KMS-11 (cell line): ENCODE measurements around the gene RUNX1.

Experiments used
- H2AFZ ChIP-seq: fragments of 200-600 bp; sonication (generic); 2 replicates; pipeline ENCODE4 v1.6.1; 2016; ENCODE audit warnings: antibody characterized with exemption, mixed run types, low read depth
- H3K27ac ChIP-seq: fragments of 200-600 bp; sonication (generic); 2 replicates; pipeline ENCODE4 v1.6.1; 2016; ENCODE audit warnings: mild to moderate bottlenecking, mixed run types
- H3K27me3 ChIP-seq: fragments of 200-600 bp; sonication (generic); 2 replicates; pipeline ENCODE4 v1.6.1; 2017; ENCODE audit warnings: mild to moderate bottlenecking, low read depth, mixed run types, moderate library complexity; ENCODE audit not compliant: insufficient read depth
- H3K36me3 ChIP-seq: fragments of 200-600 bp; sonication (generic); 2 replicates; pipeline ENCODE4 v1.6.1; 2017; ENCODE audit warnings: mild to moderate bottlenecking, mixed run types; ENCODE audit not compliant: insufficient read depth
- H3K4me1 ChIP-seq: fragments of 200-600 bp; sonication (generic); 2 replicates; pipeline ENCODE4 v1.6.1; 2016; ENCODE audit warnings: mild to moderate bottlenecking, low read depth, mixed run types; ENCODE audit not compliant: poor library complexity, severe bottlenecking
- H3K4me2 ChIP-seq: fragments of 200-600 bp; sonication (generic); 2 replicates; pipeline ENCODE4 v1.7.0; 2016; ENCODE audit warnings: mild to moderate bottlenecking, mixed run types
- H3K4me3 ChIP-seq: fragments of 200-600 bp; sonication (generic); IDR thresholded peaks from 2 replicates; pipeline ENCODE4 v1.6.1; 2017; ENCODE audit warnings: low read depth, low read length, mixed read lengths; ENCODE audit not compliant: insufficient read depth
- H3K79me2 ChIP-seq: fragments of 200-600 bp; sonication (generic); 2 replicates; pipeline ENCODE4 v1.6.1; 2016; ENCODE audit warnings: low read depth, mixed run types; ENCODE audit not compliant: insufficient read depth
- H3K9ac ChIP-seq: fragments of 200-600 bp; sonication (generic); 2 replicates; pipeline ENCODE4 v1.6.1; 2016; ENCODE audit warnings: mild to moderate bottlenecking, mixed run types
- H4K20me1 ChIP-seq: fragments of 200-600 bp; sonication (generic); 2 replicates; pipeline ENCODE4 v1.6.1; 2016; ENCODE audit warnings: mild to moderate bottlenecking, mixed run types; ENCODE audit not compliant: insufficient read depth
- TF ChIP-seq, protein P1 (sequence below): fragments of 200-600 bp; sonication (generic); conservative IDR thresholded peaks from 2 replicates; pipeline ENCODE4 v1.6.1; 2017; ENCODE audit warnings: low read depth, mild to moderate bottlenecking, antibody characterized with exemption, low read length, moderate library complexity, mixed read lengths

RUNX1 gene

DNA sequence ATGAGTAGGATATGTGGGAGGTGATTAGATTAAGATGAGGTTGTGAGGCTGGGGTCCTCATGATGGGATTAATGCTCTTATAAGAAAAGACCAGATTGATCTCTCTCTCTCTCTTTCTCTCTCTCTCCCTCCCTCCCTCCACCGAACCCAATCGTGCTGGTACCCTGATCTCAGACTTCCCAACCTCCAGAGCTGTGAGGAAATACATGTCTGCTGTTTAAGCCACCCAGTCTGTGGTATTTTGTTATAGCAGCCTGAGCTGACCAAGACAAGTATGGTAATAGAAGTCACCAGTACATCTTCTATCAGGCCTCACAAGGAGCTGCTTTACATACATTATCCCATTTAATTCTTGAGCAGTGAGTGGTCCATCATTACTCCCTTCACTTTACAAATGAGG is 149.8 kb downstream of the RUNX1 start:
- Histone ChIP-seq H3K9ac (no peak overlapping the region), H3K27me3 (no peaks in the 10 kb centered on the region), H4K20me1 (no peaks in the 10 kb centered on the region), H3K36me3 (no peaks in the 10 kb centered on the region), H2AFZ (no peak overlapping the region), H3K79me2 (no peaks in the 10 kb centered on the region), H3K27ac (no peak overlapping the region), H3K4me1 (no peaks in the 10 kb centered on the region), H3K4me3 (no peak overlapping the region), H3K4me2 (no peak overlapping the region)
- TF ChIP-seq, protein P1, sequence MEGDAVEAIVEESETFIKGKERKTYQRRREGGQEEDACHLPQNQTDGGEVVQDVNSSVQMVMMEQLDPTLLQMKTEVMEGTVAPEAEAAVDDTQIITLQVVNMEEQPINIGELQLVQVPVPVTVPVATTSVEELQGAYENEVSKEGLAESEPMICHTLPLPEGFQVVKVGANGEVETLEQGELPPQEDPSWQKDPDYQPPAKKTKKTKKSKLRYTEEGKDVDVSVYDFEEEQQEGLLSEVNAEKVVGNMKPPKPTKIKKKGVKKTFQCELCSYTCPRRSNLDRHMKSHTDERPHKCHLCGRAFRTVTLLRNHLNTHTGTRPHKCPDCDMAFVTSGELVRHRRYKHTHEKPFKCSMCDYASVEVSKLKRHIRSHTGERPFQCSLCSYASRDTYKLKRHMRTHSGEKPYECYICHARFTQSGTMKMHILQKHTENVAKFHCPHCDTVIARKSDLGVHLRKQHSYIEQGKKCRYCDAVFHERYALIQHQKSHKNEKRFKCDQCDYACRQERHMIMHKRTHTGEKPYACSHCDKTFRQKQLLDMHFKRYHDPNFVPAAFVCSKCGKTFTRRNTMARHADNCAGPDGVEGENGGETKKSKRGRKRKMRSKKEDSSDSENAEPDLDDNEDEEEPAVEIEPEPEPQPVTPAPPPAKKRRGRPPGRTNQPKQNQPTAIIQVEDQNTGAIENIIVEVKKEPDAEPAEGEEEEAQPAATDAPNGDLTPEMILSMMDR = no peak

DNA sequence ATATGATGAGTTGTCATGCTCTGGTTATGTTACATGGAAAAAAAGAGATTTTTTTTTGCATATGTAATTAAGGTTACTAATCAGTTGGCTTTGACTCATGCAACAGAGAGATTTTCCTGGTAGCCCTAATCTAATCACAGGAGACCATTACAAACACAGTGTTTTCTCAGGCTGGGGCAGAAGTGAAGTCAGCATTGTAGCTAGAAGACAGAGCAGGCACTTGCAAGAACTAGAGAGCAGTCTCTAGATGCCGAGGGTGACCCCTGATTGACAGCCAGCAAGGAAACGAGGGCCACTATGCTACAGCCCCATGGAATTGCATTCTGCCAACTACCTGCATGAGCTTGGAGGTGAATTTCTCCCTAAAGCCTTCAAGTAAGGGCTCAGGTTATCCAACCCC is 151.3 kb downstream of the RUNX1 start:
- Histone ChIP-seq H3K4me3 (no peak overlapping the region), H3K4me2 (no peak overlapping the region), H3K36me3 (no peaks in the 10 kb centered on the region), H2AFZ (no peak overlapping the region), H3K79me2 (no peaks in the 10 kb centered on the region), H3K9ac (no peak overlapping the region), H3K27ac (no peak overlapping the region), H3K4me1 (no peaks in the 10 kb centered on the region), H3K27me3 (no peaks in the 10 kb centered on the region), H4K20me1 (no peaks in the 10 kb centered on the region)
- TF ChIP-seq, protein P1 = no peak

DNA sequence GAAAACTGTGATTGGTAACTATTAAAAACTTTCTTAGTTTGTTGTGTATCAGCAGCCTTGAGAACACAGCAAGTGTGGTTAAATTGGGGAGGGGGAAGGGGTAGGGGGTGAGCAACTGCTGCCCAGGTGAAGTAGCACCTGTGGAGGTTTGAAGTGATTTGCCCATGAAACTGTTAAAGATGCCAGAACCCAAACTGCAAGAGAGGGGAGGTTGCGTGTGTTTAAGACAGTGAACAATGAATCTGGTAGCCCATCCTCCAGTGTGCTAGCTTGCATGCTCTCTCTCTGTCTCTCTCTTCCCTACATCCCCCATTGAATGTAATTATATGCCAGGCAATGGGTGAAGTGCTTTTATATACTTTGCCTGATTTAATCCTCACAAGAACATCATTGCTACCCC is 154.7 kb downstream of the RUNX1 start:
- Histone ChIP-seq H3K79me2 (no peaks in the 10 kb centered on the region), H2AFZ (no peak overlapping the region), H3K4me2 (no peak overlapping the region), H3K4me3 (no peak overlapping the region), H4K20me1 (no peaks in the 10 kb centered on the region), H3K9ac (no peak overlapping the region), H3K27ac (no peak overlapping the region), H3K36me3 (no peaks in the 10 kb centered on the region), H3K4me1 (no peaks in the 10 kb centered on the region), H3K27me3 (peaks cover 5% of the 10 kb centered on the region; the same call in 1 of the 2 replicates)
- TF ChIP-seq, protein P1 = no peak

DNA sequence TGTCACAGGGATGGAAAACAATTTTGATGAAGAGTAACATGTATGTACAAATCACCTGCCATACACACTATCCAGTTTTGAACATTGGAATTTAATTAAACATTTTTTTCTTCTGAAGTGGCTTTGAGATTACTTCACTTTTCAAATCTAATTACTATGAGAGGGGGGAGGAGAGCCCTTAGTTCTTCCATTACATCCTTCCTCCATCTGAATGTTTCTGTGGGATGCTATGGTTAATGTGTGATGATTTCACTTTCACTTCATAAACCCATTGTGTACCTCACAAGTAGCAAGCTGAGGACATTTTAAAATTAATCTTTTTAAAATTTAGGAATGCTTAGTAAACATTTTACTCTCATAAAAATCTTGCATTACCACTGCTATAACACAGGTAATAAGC is 156.9 kb downstream of the RUNX1 start:
- H3K36me3 ChIP-seq = no peaks in the 10 kb centered on the region
- H3K9ac ChIP-seq = no peak overlapping the region
- H3K4me2 ChIP-seq = no peak overlapping the region
- H2AFZ ChIP-seq = no peak overlapping the region
- TF ChIP-seq, protein P1 = no peak
- no peak overlapping the region for H3K27ac ChIP-seq
- H4K20me1 ChIP-seq = no peaks in the 10 kb centered on the region
- H3K4me1 ChIP-seq = peaks cover 6% of the 10 kb centered on the region
- peaks cover 5% of the 10 kb centered on the region; the same call in 1 of the 2 replicates for H3K27me3 ChIP-seq
- no peaks in the 10 kb centered on the region for H3K79me2 ChIP-seq
- H3K4me3 ChIP-seq = no peak overlapping the region
